NCI-H345 treated with DMSO at 0.1 percent for 48 hours (cell line): ENCODE measurements around the gene STAMBPL1.
"Not testable (repeated sequence)": the region's sequence is repeated elsewhere in the genome, so short reads cannot be mapped to it uniquely, and the experiment has no call there.

ENCODE experiments used
- DNase-seq: peaks from one replicate; lab custom pipeline; 2025; ENCODE audit not compliant: unreplicated experiment; lab: John Stamatoyannopoulos, UW

Gene STAMBPL1

GRCh38 chr10:88919041-88919440, 39.0 kb downstream of the STAMBPL1 start:
- DNase-seq: no peak

GRCh38 chr10:88920198-88920597, 40.2 kb downstream of the STAMBPL1 start:
- DNase-seq: no peak

DNA sequence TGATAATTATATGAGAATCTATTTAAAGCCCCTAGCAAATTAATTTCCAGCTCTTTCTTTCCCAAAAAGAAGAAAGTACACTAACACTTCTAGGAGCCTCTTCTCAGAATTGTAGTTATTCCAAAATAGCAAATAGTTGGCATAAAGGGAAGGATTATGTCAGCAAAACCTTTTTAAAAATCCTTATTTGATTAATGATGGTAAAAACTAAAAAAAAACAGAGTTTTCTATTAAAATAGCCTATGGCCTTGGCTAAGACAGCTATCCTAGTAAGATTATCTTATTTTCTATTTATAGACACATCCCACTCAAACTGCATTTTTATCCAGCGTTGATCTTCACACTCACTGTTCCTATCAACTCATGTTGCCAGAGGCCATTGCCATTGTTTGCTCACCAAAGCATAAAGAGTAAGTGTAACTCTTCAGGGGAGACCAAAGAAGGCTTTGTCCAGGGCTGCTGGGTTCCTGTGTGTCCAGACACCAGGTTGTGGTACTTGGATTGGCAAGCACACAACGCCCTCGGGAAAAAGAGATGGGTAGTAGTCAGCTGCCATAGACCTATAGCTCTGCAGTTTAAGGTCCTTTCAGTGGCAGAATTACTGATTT, 41.0 kb downstream of the STAMBPL1 start:
- DNase-seq: peak; percentile 27

GRCh38 chr10:88922041-88922440, 42.0 kb downstream of the STAMBPL1 start:
- no peak for DNase-seq

DNA sequence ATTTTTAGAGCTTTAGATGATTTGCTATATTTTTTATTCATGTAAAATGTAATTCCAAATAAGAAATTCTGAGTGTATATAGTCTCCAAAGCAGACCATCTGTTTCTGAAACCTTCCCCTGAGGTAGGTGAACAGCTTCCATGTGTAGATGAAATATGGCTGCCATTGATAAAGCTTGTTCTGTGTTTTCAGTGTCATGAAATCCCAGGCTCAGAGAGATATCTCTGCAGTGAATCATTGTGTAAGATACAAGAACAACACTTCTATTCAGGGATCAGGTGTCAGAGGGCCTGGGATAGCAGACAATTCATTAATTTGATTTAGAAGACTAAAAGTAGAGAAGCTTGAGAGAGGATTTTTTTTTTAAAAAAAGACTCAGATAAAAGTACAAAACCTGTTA, 43.5 kb downstream of the STAMBPL1 start:
- no peak for DNase-seq

DNA sequence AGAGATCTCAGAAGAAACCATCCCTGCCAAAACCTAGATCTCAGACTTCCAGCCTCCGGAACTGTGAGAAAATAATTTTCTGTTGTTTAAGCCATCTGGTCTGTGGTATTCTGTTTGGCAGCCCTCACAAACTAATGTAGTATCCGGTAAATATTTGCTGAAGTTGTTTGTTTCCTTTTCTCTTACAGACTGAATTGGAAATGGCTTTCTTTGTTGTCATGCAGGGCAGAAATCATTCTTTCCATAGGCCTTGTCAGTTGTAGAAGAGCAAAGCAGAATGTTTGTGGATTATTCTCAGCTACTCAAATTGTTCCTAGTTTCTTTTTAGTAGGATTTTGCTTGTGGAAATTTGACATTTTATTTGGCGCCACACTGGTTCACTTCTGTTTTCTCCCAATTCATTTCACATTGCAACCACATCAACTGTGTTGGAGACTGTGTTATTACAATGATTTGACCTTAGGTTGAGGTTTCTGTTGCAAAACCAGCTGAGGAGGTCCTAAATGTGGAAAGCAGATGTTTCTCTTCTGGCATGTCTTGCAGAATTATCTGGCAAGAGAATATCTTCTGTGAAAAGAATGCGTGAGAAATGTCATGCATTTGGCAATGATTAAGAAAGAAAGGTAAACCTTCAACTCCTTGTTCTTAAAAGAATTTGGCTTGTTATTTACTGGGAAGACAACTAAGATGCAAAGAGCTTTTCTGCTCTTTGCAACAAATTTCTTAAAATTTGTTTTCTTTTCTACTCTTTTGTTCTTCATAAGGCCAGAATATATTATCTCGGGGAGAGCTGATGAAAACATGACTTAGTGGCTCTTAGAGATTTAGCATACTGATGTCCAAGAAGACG, 46.7 kb downstream of the STAMBPL1 start:
- peak; percentile 20 for DNase-seq

GRCh38 chr10:88927416-88927690, 47.3 kb downstream of the STAMBPL1 start:
- no peak for DNase-seq

GRCh38 chr10:88928254-88928653, 48.2 kb downstream of the STAMBPL1 start:
- no peak for DNase-seq

DNA sequence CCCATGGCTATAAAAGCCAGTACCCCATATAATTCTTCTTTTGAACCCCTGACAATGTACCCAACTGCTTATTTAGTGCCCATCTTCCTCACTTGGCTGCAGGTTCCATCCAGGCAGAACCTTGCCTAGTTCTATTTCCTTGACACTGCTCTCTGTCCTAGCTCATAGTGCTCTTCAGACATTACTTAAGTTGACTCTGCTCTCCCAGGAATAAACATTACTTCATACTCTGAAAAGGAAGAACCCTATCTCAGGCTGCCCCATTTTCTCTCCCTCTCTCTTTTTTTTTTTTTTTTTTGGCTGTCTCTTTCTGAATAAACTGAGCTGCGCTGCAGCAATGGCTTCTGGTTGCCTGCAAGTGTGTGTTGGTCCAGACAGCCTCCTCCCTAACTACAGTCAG, 51.5 kb downstream of the STAMBPL1 start:
- no peak for DNase-seq

- not testable (repeated sequence) for DNase-seq
These were observed 52.0 kb downstream of the STAMBPL1 start for GRCh38 chr10:88932029-88932428.

DNA sequence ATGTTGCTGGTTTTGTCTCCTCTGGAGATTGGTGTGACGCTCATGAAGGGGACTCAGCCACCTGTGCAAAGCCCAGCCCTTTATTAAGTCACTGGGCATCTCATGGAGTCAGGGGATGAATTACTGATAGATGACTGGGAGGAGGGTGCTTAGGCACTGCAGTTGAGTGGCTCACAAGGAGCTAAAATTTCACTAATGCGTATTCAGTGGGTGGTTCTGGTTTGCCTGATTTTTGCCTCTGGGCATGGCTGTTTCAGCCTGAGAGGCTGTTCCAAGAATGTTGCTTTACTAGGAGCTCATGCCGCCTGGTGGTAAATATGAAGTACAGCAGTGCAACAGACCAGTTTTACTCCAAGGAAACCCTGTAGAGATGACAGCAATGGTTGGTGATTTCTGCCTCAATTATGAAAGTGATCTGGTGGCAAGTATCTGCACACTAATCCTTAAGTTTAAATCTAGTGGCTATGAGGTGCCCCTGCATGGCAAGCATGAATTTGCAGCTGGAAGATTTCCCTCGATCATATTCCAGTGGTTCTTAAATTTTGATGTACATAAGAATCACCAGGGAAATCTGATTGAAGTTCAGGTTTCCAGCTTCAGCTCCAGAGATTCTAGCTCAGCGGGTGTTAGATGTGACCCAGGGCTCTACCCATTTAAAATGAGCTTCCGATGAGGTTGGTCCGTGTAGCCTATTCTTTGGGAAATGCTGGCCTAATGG, 52.7 kb downstream of the STAMBPL1 start:
- peak; percentile 80 for DNase-seq

DNA sequence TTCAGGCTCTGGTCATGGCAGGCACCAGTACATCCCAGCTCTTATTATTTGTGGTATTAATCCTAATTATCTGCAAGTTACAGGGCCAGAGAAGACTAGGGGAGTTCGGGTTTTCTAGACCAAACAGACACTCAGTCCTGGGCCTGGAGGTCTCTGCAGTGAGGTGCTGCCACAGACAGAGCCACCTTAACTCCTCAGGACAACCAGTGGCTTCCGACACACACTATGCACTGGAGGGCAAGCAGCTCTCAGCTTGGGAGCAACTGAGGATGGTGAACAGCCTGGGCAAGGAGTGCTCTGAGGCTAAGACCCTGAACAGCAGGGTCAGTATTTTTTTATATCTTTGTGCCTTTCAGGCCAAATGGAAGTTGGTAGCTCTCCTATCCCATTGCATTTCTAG, 53.5 kb downstream of the STAMBPL1 start:
- DNase-seq: no peak

GRCh38 chr10:88934900-88935672, 55.0 kb downstream of the STAMBPL1 start:
- peak; percentile 77 for DNase-seq

- DNase-seq: no peak
These were observed 56.6 kb downstream of the STAMBPL1 start for GRCh38 chr10:88936656-88937055.

DNA sequence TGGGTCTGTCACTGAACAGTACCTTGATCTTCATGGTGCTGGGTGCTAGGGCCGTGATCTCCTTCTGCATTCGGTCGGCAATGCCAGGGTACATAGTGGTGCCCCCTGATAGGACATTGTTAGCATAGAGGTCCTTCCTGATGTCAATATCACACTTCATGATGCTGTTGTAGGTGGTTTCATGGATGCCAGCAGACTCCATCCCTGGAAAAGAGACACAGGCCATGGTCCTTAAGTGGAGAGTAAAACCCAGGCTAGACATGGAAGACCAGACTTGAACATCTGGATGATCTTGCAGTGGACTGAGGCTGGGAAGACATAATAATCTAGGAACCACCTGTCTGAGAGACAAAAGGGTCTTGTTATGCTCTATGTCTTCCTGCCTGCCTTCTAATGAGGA, 58.0 kb downstream of the STAMBPL1 start:
- DNase-seq: no peak

GRCh38 chr10:88938938-88939337, 58.9 kb downstream of the STAMBPL1 start:
- DNase-seq: no peak

DNA sequence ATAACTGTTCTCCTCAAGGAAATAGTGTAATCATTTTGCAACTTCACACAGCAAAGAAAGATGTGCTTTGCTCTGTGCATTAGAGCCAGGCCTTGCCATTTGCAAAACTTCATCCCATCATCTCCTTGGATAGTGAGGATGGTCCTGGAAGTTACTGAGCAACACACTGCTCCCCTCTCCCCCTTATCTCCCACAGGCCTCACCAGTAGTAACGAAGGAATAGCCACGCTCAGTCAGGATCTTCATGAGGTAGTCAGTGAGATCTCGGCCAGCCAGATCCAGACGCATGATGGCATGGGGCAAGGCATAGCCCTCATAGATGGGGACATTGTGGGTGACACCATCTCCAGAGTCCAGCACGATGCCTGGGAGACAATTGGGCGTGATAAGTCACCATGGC, 61.0 kb downstream of the STAMBPL1 start:
- no peak for DNase-seq

DNA sequence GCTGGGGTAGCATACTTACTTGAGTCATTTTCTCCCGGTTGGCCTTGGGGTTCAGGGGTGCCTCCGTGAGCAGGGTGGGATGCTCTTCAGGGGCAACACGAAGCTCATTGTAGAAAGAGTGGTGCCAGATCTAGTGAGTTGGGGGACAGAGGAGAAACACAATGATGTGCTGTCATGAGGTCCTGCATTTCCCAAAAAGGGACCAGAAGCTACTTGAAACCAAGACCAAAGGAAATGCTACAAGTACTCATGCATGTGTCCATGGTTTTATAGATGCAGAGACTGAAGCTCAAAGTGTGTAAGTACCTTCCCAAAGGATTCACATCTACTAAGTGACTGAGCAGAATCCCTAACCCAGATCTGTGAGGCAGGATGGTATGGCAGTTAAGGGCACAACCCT, 63.7 kb downstream of the STAMBPL1 start:
- DNase-seq: no peak

DNA sequence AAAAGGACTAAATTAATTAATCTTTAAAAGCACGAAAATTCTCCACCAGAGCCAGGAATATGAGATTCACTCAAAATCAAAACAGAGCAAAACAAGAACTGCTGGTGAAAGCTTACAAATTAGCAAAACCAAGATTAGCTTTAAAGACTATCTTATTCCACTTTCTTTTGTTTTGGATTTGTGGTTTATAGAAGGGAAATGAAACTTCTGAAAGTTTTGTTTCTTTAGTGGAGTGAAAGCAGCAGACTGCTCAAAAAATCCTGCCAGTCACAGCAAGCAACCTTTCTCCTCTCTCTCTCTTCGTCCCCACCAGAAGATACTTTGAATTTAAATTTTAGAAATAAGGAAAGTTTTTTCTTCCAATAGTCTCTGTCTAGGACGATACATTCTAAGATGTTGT, 64.8 kb downstream of the STAMBPL1 start:
- DNase-seq: no peak

DNA sequence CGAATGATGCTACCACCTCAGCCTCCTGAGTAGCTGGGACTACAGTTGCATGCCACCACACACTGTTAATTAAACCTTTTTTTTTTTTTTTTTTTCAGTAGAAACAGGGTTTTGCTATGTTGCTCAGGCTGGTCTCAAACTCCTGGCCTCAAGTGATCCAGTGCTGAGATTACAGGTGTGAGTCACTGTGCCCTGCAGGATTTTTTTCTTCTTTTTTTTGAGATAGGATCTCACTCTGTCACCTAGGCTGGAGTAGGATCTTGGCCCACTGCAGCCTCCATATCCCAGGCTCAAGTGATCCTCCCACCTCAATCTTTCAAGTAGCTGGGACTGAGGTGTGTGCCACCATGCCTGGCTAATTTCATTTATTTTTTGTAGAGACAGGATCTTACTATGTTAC, 66.2 kb downstream of the STAMBPL1 start:
- no peak for DNase-seq

DNA sequence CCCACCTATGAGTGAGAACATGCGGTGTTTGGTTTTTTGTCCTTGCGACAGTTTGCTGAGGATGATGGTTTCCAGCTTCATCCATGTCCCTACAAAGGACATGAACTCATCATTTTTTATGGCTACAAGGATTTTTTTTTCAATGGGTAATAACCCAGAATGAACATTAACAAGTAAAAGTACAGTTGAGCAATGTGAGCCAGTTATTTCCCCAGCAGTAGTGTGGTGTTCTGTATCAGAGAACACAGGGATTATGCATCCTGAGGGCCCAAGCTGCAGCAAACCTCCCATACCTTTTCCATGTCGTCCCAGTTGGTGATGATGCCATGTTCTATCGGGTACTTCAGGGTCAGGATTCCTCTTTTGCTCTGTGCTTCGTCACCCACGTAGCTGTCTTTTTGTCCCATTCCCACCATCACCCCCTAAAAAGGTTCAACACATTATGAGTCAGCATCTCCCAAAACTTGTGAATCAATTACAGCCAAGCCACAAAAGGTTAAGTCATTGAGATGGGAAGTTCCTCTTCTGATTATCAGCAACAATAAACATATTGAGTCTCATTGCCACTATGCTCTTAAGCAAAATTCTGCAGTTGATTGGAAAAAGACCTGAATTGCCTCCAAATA, 67.0 kb downstream of the STAMBPL1 start:
- DNase-seq: no peak
